Mesendoderm (in vitro differentiated cells): Measurements from ENCODE around the gene SLC22A4.

Experiments
- DNase-seq: peaks from one replicate; pipeline ENCODE4 v3.0.0; 2013
- H2AK5ac ChIP-seq: 2 replicates; pipeline ENCODE4 v1.6.1; 2013; ENCODE audit warnings: low read length, inconsistent platforms
- H2BK120ac ChIP-seq: 2 replicates; pipeline ENCODE4 v1.6.1; 2013; ENCODE audit warnings: low read depth, mild to moderate bottlenecking, low read length, moderate library complexity, mixed read lengths
- H2BK15ac ChIP-seq: replicated peaks from 2 replicates; pipeline ENCODE4 v1.6.1; 2013; ENCODE audit warnings: low read depth, mild to moderate bottlenecking, moderate library complexity
- H2BK5ac ChIP-seq: 2 replicates; pipeline ENCODE4 v1.6.1; 2013; ENCODE audit warnings: low read length, inconsistent platforms
- H3K18ac ChIP-seq: 2 replicates; pipeline ENCODE4 v1.6.1; 2013; ENCODE audit warnings: mild to moderate bottlenecking, low read length, mixed read lengths
- H3K23ac ChIP-seq: one replicate; pipeline ENCODE4 v1.6.1; 2013; ENCODE audit warnings: low read length
- H3K27ac ChIP-seq: 2 replicates; pipeline ENCODE4 v1.5.1; 2013; ENCODE audit warnings: low read depth, mild to moderate bottlenecking, inconsistent platforms, low read length, moderate library complexity
- H3K27me3 ChIP-seq: 2 replicates; pipeline ENCODE4 v1.6.1; 2013; ENCODE audit warnings: low read length, control low read depth, mild to moderate bottlenecking, inconsistent platforms; ENCODE audit not compliant: insufficient read depth, poor library complexity
- H3K36me3 ChIP-seq: 2 replicates; pipeline ENCODE4 v1.6.1; 2013; ENCODE audit warnings: low read length, inconsistent platforms; ENCODE audit not compliant: control insufficient read depth, insufficient read depth
- H3K4ac ChIP-seq: one replicate; pipeline ENCODE4 v1.6.1; 2013; ENCODE audit warnings: low read depth, mild to moderate bottlenecking, low read length, moderate library complexity
- H3K4me1 ChIP-seq: 2 replicates; pipeline ENCODE4 v1.6.1; 2013; ENCODE audit warnings: low read depth, low read length, inconsistent platforms; ENCODE audit not compliant: control insufficient read depth
- H3K4me2 ChIP-seq: 2 replicates; pipeline ENCODE4 v1.6.1; 2013; ENCODE audit warnings: low read length
- H3K4me3 ChIP-seq: 2 replicates; pipeline ENCODE4 v1.5.1; 2013; ENCODE audit warnings: mild to moderate bottlenecking, low read length
- H3K56ac ChIP-seq: one replicate; pipeline ENCODE4 v1.6.1; 2013; ENCODE audit warnings: low read length
- H3K79me1 ChIP-seq: 2 replicates; pipeline ENCODE4 v1.6.1; 2013; ENCODE audit warnings: low read length, inconsistent platforms
- H3K79me2 ChIP-seq: 2 replicates; pipeline ENCODE4 v1.6.1; 2013; ENCODE audit warnings: mild to moderate bottlenecking, low read length; ENCODE audit not compliant: control insufficient read depth, insufficient read depth
- H3K9ac ChIP-seq: 2 replicates; pipeline ENCODE4 v1.6.1; 2013; ENCODE audit warnings: low read length, inconsistent platforms
- H4K5ac ChIP-seq: one replicate; pipeline ENCODE4 v1.6.1; 2013; ENCODE audit warnings: low read length
- H4K8ac ChIP-seq: one replicate; pipeline ENCODE4 v1.6.1; 2013; ENCODE audit warnings: low read depth, mild to moderate bottlenecking, control low read depth, low read length, moderate library complexity
- WGBS: extraction: QIAGEN DNeasy Blood & Tissue Kit; methylation state at CpG from one replicate; pipeline ENCODE4 v1.1.7; 2013; ENCODE audit warnings: low lambda C conversion rate, missing lambda C conversion rate; ENCODE audit not compliant: insufficient coverage; ENCODE audit errors: extremely low coverage; 5-methylcytosine and 5-hydroxymethylcytosine counted together

SLC22A4 gene

DNA sequence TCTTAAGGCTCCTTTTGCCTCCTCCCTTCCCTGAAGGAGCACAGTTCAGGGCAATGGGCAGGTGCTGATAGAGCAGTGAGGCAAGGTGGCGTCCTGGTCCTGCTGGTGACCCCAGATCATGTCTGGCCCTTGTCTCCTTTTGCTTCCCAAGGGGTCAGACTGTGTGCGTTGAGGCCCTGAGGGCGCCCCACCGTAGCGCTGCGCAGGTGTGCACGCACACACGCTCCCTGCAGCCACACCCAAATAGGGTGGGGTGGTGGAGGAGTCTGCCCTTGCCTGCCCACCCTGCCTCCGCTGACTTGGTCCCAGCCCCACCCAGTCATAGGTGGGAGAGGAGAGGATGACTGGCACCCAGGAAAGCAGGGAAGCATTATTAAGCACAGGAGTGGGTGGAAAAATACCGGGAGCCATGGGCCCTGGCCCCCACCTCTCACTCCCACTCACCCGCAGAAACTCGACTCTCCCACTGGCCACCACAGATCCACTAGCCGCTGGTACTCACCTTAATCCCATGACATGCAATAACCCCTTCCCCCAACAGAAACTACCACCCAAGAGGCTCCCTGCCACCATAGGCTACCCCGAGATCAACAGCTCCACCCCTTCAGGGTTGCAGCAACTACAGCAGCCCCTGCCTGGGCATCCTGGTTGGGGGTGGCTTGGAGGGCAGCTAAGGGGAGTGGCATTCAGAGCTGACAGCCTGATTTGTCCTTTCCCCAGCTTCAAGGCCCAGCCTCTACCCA lies 20.0 kb upstream of the SLC22A4 start:
- Histone ChIP-seq H3K9ac (no peak overlapping the region), H3K27ac (no peak overlapping the region), H2BK120ac (no peak overlapping the region), H3K23ac (no peak overlapping the region), H2AK5ac (no peak overlapping the region), H3K27me3 (no peaks in the 10 kb centered on the region), H4K8ac (no peak overlapping the region), H3K79me1 (no peaks in the 10 kb centered on the region), H3K56ac (no peak overlapping the region), H3K4me2 (no peak overlapping the region), H3K36me3 (no peaks in the 10 kb centered on the region), H4K5ac (no peak overlapping the region), H3K4me3 (no peak overlapping the region), H2BK15ac (no peak overlapping the region), H3K4me1 (no peaks in the 10 kb centered on the region), H3K18ac (no peak overlapping the region), H3K79me2 (no peaks in the 10 kb centered on the region), H2BK5ac (no peak overlapping the region), H3K4ac (no peak overlapping the region)
- WGBS = no CpG with 5 or more reads among the region's 14 CpGs
- DNase-seq = no peak

DNA sequence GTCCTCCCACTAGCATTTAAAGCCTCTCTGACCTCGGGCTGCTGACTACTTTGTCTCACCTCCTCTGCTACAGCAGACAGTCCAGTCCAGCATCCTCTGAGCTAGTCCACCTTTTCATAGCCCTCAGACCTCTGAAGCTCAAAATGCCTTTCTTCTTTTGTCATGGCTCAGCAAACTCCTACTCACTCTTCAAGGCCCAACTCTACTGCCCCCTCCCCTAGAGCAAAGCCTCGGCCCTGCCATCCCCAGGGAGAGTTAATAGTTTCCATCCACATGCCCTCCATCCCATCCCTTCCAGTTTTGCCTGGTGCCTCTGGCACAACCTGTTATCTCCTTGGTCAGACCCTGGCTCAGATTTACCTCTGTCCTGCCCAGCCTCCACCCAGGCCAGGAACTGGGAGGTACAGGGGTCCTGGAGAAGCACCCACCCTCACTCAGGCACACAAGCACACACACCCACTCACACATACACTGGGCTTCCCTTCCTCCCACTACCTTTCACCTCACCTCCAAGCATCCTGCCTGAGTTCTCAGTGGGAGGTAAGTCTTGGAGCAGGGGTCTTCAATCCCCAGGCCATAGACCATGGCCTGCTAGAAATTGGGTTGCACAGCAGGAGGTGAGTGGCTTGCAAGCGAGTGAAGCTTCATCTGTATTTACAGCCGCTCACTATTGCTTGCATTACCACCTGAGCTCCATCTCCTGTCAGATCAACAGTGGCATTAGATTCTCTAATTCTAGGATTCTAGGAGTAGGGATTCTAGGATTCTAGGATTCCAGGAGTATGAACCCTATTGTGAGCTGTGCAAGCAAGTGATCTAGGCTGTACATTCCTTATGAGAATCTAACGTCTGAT lies 18.6 kb upstream of the SLC22A4 start:
- Histone ChIP-seq H3K27me3 (no peaks in the 10 kb centered on the region), H2BK5ac (no peak overlapping the region), H4K5ac (no peak overlapping the region), H3K9ac (no peak overlapping the region), H3K27ac (no peak overlapping the region), H3K4ac (no peak overlapping the region), H3K36me3 (no peaks in the 10 kb centered on the region), H2BK15ac (no peak overlapping the region), H3K56ac (no peak overlapping the region), H3K18ac (no peak overlapping the region), H3K4me2 (no peak overlapping the region), H3K23ac (no peak overlapping the region), H3K4me1 (no peaks in the 10 kb centered on the region), H3K79me1 (no peaks in the 10 kb centered on the region), H2BK120ac (no peak overlapping the region), H4K8ac (no peak overlapping the region), H3K4me3 (no peak overlapping the region), H3K79me2 (no peaks in the 10 kb centered on the region), H2AK5ac (no peak overlapping the region)
- no peak for DNase-seq
- no CpG with 5 or more reads among the region's 5 CpGs for WGBS

DNA sequence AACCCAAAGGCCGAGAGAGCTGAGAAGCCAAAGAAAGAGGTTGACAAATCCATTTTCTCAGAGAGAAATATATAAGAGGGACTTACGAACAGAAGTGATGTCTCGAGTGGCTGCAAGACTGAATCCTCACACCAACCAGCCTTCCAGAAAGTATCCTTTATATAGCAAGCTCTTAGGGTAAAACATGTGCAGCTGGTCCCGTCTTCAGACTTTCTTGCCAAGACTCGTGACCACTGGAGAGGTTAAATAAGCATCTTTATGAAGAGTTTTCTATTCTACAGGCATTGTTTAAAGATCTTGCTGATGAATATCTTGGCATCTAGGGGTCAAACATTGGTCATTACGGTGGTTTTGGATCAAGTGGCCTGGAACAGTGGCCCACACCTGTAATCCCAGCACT lies 16.9 kb upstream of the SLC22A4 start:
- no peak for DNase-seq
- Histone ChIP-seq H3K4me2 (no peak overlapping the region), H3K4ac (no peak overlapping the region), H3K27me3 (no peaks in the 10 kb centered on the region), H3K18ac (no peak overlapping the region), H3K4me3 (no peak overlapping the region), H3K79me2 (no peaks in the 10 kb centered on the region), H3K23ac (no peak overlapping the region), H4K5ac (no peak overlapping the region), H3K36me3 (no peaks in the 10 kb centered on the region), H2BK5ac (no peak overlapping the region), H3K56ac (no peak overlapping the region), H2BK15ac (no peak overlapping the region), H3K27ac (no peak overlapping the region), H2AK5ac (no peak overlapping the region), H3K9ac (no peak overlapping the region), H3K4me1 (no peaks in the 10 kb centered on the region), H2BK120ac (no peak overlapping the region), H4K8ac (no peak overlapping the region), H3K79me1 (no peaks in the 10 kb centered on the region)
- WGBS = no CpG with 5 or more reads among the region's 6 CpGs

GRCh38 chr5:132277971-132278853 lies 16.0 kb upstream of the SLC22A4 start:
- Histone ChIP-seq H3K9ac (no peak overlapping the region), H2AK5ac (no peak overlapping the region), H2BK5ac (no peak overlapping the region), H2BK15ac (no peak overlapping the region), H3K56ac (no peak overlapping the region), H3K4ac (no peak overlapping the region), H3K4me2 (no peak overlapping the region), H3K4me1 (no peaks in the 10 kb centered on the region), H4K8ac (no peak overlapping the region), H3K23ac (no peak overlapping the region), H3K36me3 (no peaks in the 10 kb centered on the region), H2BK120ac (no peak overlapping the region), H3K27ac (no peak overlapping the region), H3K4me3 (no peak overlapping the region), H3K79me1 (no peaks in the 10 kb centered on the region), H3K27me3 (no peaks in the 10 kb centered on the region), H4K5ac (no peak overlapping the region), H3K18ac (no peak overlapping the region), H3K79me2 (no peaks in the 10 kb centered on the region)
- DNase-seq = no peak
- no CpG with 5 or more reads among the region's 6 CpGs for WGBS

GRCh38 chr5:132279801-132280200 lies 14.4 kb upstream of the SLC22A4 start:
- Histone ChIP-seq H2BK15ac (no peak overlapping the region), H3K56ac (no peak overlapping the region), H3K9ac (no peak overlapping the region), H2BK5ac (no peak overlapping the region), H3K27me3 (no peaks in the 10 kb centered on the region), H3K18ac (no peak overlapping the region), H3K4ac (no peak overlapping the region), H2AK5ac (no peak overlapping the region), H2BK120ac (no peak overlapping the region), H3K4me1 (no peaks in the 10 kb centered on the region), H4K5ac (no peak overlapping the region), H3K36me3 (no peaks in the 10 kb centered on the region), H3K23ac (no peak overlapping the region), H3K4me2 (no peak overlapping the region), H4K8ac (no peak overlapping the region), H3K79me2 (no peaks in the 10 kb centered on the region), H3K79me1 (no peaks in the 10 kb centered on the region), H3K4me3 (no peak overlapping the region), H3K27ac (no peak overlapping the region)
- DNase-seq = no peak
- WGBS = no CpG with 5 or more reads among the region's 3 CpGs
